ENCODE data around the gene GPR108. TPM values are rescaled to one million over a fixed set of nuclear protein-coding genes. Genes with fewer than 3 reads are reported as not detected.
"Not testable (repeated sequence)": the region's sequence is repeated elsewhere in the genome, so short reads cannot be mapped to it uniquely, and the experiment has no call there.

Gene GPR108
- total RNA-seq, 1 experiment from 2014 or later: 41.8 TPM

GRCh38 chr19:6711605-6712004 lies 25.8 kb downstream of the GPR108 start:
- Histone ChIP-seq H3K27ac (ENCODE audit: low read length) (no peak overlapping the region), H4K20me1 (ENCODE audit: insufficient read depth, low read depth, low read length) (no peaks in the 10 kb centered on the region), H3K9me3 (ENCODE audit: low read length) (no peaks in the 10 kb centered on the region), H3K79me2 (ENCODE audit: low read length) (no peaks in the 10 kb centered on the region), H3K4me1 (ENCODE audit: low read length) (no peaks in the 10 kb centered on the region), H3K9ac (ENCODE audit: low read length) (no peak overlapping the region), H3K27me3 (ENCODE audit: low read length) (no peaks in the 10 kb centered on the region), H2AFZ (ENCODE audit: low read length) (no peak overlapping the region), H3K4me2 (ENCODE audit: low read depth, low read length, poor library complexity, severe bottlenecking) (no peak overlapping the region), H3K36me3 (ENCODE audit: insufficient read depth, low read length) (no peaks in the 10 kb centered on the region), H3K4me3 (ENCODE audit: low read length) (no peak overlapping the region), H3K9me2 (replicated peaks; ENCODE audit: insufficient read depth, low read length) (no peaks in the 10 kb centered on the region)
- DNase-seq: no peak

GRCh38 chr19:6711078-6711361 lies 26.4 kb downstream of the GPR108 start:
- Histone ChIP-seq H3K79me2 (ENCODE audit: low read length) (no peaks in the 10 kb centered on the region), H2AFZ (ENCODE audit: low read length) (no peak overlapping the region), H3K9me3 (ENCODE audit: low read length) (no peaks in the 10 kb centered on the region), H3K9ac (ENCODE audit: low read length) (no peak overlapping the region), H3K4me2 (ENCODE audit: low read depth, low read length, poor library complexity, severe bottlenecking) (no peak overlapping the region), H3K4me3 (ENCODE audit: low read length) (no peak overlapping the region), H3K36me3 (ENCODE audit: insufficient read depth, low read length) (no peaks in the 10 kb centered on the region), H3K27me3 (ENCODE audit: low read length) (no peaks in the 10 kb centered on the region), H3K4me1 (ENCODE audit: low read length) (no peaks in the 10 kb centered on the region), H3K9me2 (replicated peaks; ENCODE audit: insufficient read depth, low read length) (no peaks in the 10 kb centered on the region), H4K20me1 (ENCODE audit: insufficient read depth, low read depth, low read length) (no peaks in the 10 kb centered on the region), H3K27ac (ENCODE audit: low read length) (no peak overlapping the region)
- DNase-seq: no peak

- H3K9me2 ChIP-seq (replicated peaks; ENCODE audit: insufficient read depth, low read length): no peaks in the 10 kb centered on the region
These were observed 26.9 kb downstream of the GPR108 start for GRCh38 chr19:6710273-6711077.

GRCh38 chr19:6709549-6709948 lies 27.8 kb downstream of the GPR108 start:
- no peaks in the 10 kb centered on the region for H3K9me2 ChIP-seq (replicated peaks; ENCODE audit: insufficient read depth, low read length)
- DNase-seq: no peak
- no peaks in the 10 kb centered on the region for H3K36me3 ChIP-seq (ENCODE audit: insufficient read depth, low read length)

More at GRCh38 chr19:6710273-6711077, 26.9 kb downstream of the GPR108 start:
- Histone ChIP-seq H3K27me3 (ENCODE audit: low read length) (no peaks in the 10 kb centered on the region), H3K9me3 (ENCODE audit: low read length) (no peaks in the 10 kb centered on the region), H3K4me3 (ENCODE audit: low read length) (no peak overlapping the region), H3K36me3 (ENCODE audit: insufficient read depth, low read length) (no peaks in the 10 kb centered on the region), H3K4me2 (ENCODE audit: low read depth, low read length, poor library complexity, severe bottlenecking) (no peak overlapping the region), H4K20me1 (ENCODE audit: insufficient read depth, low read depth, low read length) (no peaks in the 10 kb centered on the region), H2AFZ (ENCODE audit: low read length) (no peak overlapping the region), H3K79me2 (ENCODE audit: low read length) (no peaks in the 10 kb centered on the region), H3K9ac (ENCODE audit: low read length) (no peak overlapping the region), H3K27ac (ENCODE audit: low read length) (no peak overlapping the region), H3K4me1 (ENCODE audit: low read length) (no peaks in the 10 kb centered on the region)
- no peak for DNase-seq

GRCh38 chr19:6708913-6709312 lies 28.5 kb downstream of the GPR108 start:
- H3K27me3 ChIP-seq (ENCODE audit: low read length): not testable (repeated sequence)

More at GRCh38 chr19:6709549-6709948, 27.8 kb downstream of the GPR108 start:
- Histone ChIP-seq H3K9ac (ENCODE audit: low read length) (no peak overlapping the region), H3K79me2 (ENCODE audit: low read length) (no peaks in the 10 kb centered on the region), H3K27ac (ENCODE audit: low read length) (no peak overlapping the region), H3K4me3 (ENCODE audit: low read length) (no peak overlapping the region), H3K27me3 (ENCODE audit: low read length) (no peaks in the 10 kb centered on the region), H4K20me1 (ENCODE audit: insufficient read depth, low read depth, low read length) (no peaks in the 10 kb centered on the region), H2AFZ (ENCODE audit: low read length) (no peak overlapping the region), H3K9me3 (ENCODE audit: low read length) (no peaks in the 10 kb centered on the region), H3K4me1 (ENCODE audit: low read length) (no peaks in the 10 kb centered on the region), H3K4me2 (ENCODE audit: low read depth, low read length, poor library complexity, severe bottlenecking) (no peak overlapping the region)

GRCh38 chr19:6708346-6708745 lies 29.0 kb downstream of the GPR108 start:
- Histone ChIP-seq H2AFZ (ENCODE audit: low read length) (no peak overlapping the region), H3K27ac (ENCODE audit: low read length) (no peak overlapping the region), H3K4me2 (ENCODE audit: low read depth, low read length, poor library complexity, severe bottlenecking) (no peak overlapping the region), H3K27me3 (ENCODE audit: low read length) (no peaks in the 10 kb centered on the region), H3K36me3 (ENCODE audit: insufficient read depth, low read length) (no peaks in the 10 kb centered on the region), H3K9me3 (ENCODE audit: low read length) (no peaks in the 10 kb centered on the region), H3K4me1 (ENCODE audit: low read length) (no peaks in the 10 kb centered on the region), H4K20me1 (ENCODE audit: insufficient read depth, low read depth, low read length) (no peaks in the 10 kb centered on the region), H3K9ac (ENCODE audit: low read length) (no peak overlapping the region), H3K79me2 (ENCODE audit: low read length) (no peaks in the 10 kb centered on the region), H3K4me3 (ENCODE audit: low read length) (no peak overlapping the region), H3K9me2 (replicated peaks; ENCODE audit: insufficient read depth, low read length) (no peaks in the 10 kb centered on the region)
- DNase-seq: no peak

More at GRCh38 chr19:6708913-6709312, 28.5 kb downstream of the GPR108 start:
- not testable (repeated sequence) for H3K79me2 ChIP-seq (ENCODE audit: low read length); H3K4me3 ChIP-seq (ENCODE audit: low read length); H3K9me3 ChIP-seq (ENCODE audit: low read length); H3K36me3 ChIP-seq (ENCODE audit: insufficient read depth, low read length); H3K9me2 ChIP-seq (replicated peaks; ENCODE audit: insufficient read depth, low read length); H4K20me1 ChIP-seq (ENCODE audit: insufficient read depth, low read depth, low read length); H3K4me2 ChIP-seq (ENCODE audit: low read depth, low read length, poor library complexity, severe bottlenecking); H3K27ac ChIP-seq (ENCODE audit: low read length); H3K9ac ChIP-seq (ENCODE audit: low read length); DNase-seq; H3K4me1 ChIP-seq (ENCODE audit: low read length); H2AFZ ChIP-seq (ENCODE audit: low read length)

- Histone ChIP-seq H3K9me3 (ENCODE audit: low read length) (no peaks in the 10 kb centered on the region), H3K4me3 (ENCODE audit: low read length) (no peak overlapping the region), H3K4me1 (ENCODE audit: low read length) (no peaks in the 10 kb centered on the region)
These were observed 29.7 kb downstream of the GPR108 start for GRCh38 chr19:6707658-6708018.

GRCh38 chr19:6707011-6707657 lies 30.2 kb downstream of the GPR108 start:
- Histone ChIP-seq H3K36me3 (ENCODE audit: insufficient read depth, low read length) (no peaks in the 10 kb centered on the region), H3K79me2 (ENCODE audit: low read length) (no peaks in the 10 kb centered on the region), H3K9me3 (ENCODE audit: low read length) (no peaks in the 10 kb centered on the region), H3K4me1 (ENCODE audit: low read length) (no peaks in the 10 kb centered on the region), H3K9ac (ENCODE audit: low read length) (no peak overlapping the region), H3K4me3 (ENCODE audit: low read length) (no peak overlapping the region), H3K27me3 (ENCODE audit: low read length) (no peaks in the 10 kb centered on the region), H3K4me2 (ENCODE audit: low read depth, low read length, poor library complexity, severe bottlenecking) (no peak overlapping the region), H4K20me1 (ENCODE audit: insufficient read depth, low read depth, low read length) (no peaks in the 10 kb centered on the region), H2AFZ (ENCODE audit: low read length) (no peak overlapping the region), H3K9me2 (replicated peaks; ENCODE audit: insufficient read depth, low read length) (no peaks in the 10 kb centered on the region), H3K27ac (ENCODE audit: low read length) (no peak overlapping the region)
- DNase-seq: no peak

More at GRCh38 chr19:6707658-6708018, 29.7 kb downstream of the GPR108 start:
- Histone ChIP-seq H3K9ac (ENCODE audit: low read length) (no peak overlapping the region), H3K79me2 (ENCODE audit: low read length) (no peaks in the 10 kb centered on the region), H3K4me2 (ENCODE audit: low read depth, low read length, poor library complexity, severe bottlenecking) (no peak overlapping the region), H4K20me1 (ENCODE audit: insufficient read depth, low read depth, low read length) (no peaks in the 10 kb centered on the region), H3K9me2 (replicated peaks; ENCODE audit: insufficient read depth, low read length) (no peaks in the 10 kb centered on the region), H3K27me3 (ENCODE audit: low read length) (no peaks in the 10 kb centered on the region), H3K27ac (ENCODE audit: low read length) (no peak overlapping the region), H2AFZ (ENCODE audit: low read length) (no peak overlapping the region), H3K36me3 (ENCODE audit: insufficient read depth, low read length) (no peaks in the 10 kb centered on the region)
- DNase-seq: no peak
